Activated CD4-positive, alpha-beta T cell treated with anti-CD3 and anti-CD28 coated beads for 1 hour (primary cell): ENCODE results near the gene CARD11.

Experiments used
- DNase-seq: peaks from one replicate; pipeline ENCODE4 v3.0.0-alpha.2; 2020

Gene CARD11

DNA sequence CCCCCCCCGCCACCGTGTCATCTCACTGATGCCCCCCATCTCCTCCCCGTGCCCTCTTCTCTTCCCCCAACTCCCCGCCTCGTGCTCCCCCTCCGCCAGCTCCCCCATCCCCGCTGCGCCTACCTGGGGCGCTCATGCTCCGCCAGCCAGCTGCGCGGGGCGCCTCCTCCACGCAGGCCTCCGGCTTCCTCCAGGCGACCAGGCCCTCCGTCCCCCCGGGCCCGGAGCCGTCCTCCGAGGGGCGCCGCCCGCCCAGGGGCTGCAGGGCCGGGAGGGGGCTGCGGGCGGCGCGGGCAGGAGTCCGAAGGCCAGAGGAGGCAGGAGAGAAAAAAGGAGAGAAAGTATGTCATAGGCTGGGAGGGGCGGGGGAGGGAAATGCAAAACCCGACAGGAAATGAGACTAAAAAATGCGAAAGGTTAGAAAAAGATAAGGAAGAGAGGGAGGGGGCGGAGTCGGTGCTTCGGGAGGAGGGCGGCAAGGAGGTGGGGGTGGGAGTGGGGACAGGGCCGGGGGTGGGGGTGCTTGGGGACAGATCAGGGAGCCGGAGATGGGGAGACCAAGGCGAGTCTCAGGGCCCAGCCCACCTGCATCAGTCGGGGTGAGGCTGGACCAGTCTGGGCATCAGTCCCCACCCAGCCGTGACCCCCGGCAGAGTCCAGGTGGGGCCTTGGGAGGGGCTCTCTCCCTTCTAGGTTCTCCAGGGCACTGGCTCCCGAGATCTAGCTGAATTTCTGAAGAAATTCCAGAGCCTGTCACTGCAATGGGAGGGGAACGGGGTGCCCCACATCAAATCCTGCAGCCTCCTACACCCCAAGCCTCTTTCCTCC is at the start of gene CARD11:
TSS of gene CARD11 (minus strand) at position 324 of the 828 bp plus-strand sequence. CDS start 85,361 bp downstream, outside the sequence.
- peak; percentile 33 for DNase-seq

- DNase-seq, result peak; percentile 49
Measured at GRCh38 chr7:3092468-3092867, 48.8 kb upstream of the CARD11 start.

- DNase-seq, result no peak
Measured at GRCh38 chr7:3091631-3092030, 48.0 kb upstream of the CARD11 start.

DNA sequence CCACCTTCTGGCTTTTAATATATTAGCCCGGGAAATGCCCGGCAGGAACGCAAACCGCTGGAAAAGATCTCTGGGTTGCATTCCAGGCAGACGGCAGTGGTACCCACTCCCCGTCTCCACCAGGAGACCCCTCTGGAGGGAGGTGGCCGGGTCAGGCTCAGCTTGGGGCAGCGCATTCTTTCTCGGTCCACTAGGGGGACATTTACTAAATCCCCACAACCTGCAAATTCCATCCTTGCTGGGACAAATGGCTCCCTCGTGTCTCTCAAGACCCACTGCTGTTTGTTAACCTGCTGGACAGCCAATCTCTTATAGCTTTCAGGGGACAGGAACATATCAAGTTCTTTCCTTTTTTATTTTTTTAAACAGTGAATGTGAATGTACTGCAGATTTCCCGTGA is 45.8 kb upstream of the CARD11 start:
- DNase-seq, result no peak

GRCh38 chr7:3087243-3087755 is 43.6 kb upstream of the CARD11 start:
- no peak for DNase-seq

GRCh38 chr7:3083350-3083749 is 39.7 kb upstream of the CARD11 start:
- no peak for DNase-seq

GRCh38 chr7:3082831-3083230 is 39.2 kb upstream of the CARD11 start:
- no peak for DNase-seq

DNA sequence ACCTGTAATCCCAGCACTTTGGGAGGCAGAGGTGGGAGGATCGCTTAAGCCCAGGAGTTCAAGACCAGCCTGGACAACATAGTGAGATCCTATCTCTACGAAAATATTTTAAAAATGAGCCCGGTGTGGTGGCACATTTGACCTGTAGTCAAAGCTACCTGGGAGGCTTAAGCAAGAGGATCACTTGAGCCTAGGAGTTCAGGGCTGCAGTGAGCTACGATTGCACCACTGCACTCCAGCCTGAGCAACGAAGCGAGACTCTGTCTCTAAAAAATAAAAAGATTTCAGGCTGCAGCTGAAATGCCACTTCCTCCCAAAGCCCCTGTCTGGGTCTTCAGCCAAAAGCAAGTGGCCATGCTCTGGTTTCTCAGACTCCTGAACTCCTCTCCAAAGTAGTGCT is 38.7 kb upstream of the CARD11 start:
- DNase-seq, result no peak

GRCh38 chr7:3080106-3080505 is 36.4 kb upstream of the CARD11 start:
- no peak for DNase-seq

- no peak for DNase-seq
Measured at GRCh38 chr7:3078514-3078913, 34.8 kb upstream of the CARD11 start.

- DNase-seq, result no peak
Measured at GRCh38 chr7:3076700-3077099, 33.0 kb upstream of the CARD11 start.

DNA sequence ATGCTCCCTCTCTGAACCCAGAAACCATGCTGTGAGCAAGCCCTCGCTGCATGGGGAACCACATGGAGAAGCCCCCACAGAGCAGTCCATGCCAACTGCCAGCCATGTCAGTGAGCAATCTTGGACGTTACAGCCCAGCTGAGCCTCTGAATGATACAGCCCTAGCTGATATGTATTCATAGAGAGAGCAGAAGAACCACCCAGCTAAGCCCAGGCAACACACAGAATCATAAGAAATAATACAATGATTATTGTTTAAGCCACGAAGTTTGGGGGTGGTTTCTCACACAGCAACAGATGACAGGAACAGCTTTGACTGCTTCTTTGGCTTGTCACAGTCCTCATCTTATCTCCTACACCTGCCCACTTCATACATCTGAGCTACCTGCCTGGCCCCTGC is 32.5 kb upstream of the CARD11 start:
- DNase-seq, result no peak

- no peak for DNase-seq
Measured at GRCh38 chr7:3075441-3075840, 31.8 kb upstream of the CARD11 start.

- DNase-seq, result no peak
Measured at GRCh38 chr7:3074459-3074821, 30.8 kb upstream of the CARD11 start.

- DNase-seq, result no peak
Measured at GRCh38 chr7:3073763-3074458, 30.2 kb upstream of the CARD11 start.

GRCh38 chr7:3070908-3071307 is 27.2 kb upstream of the CARD11 start:
- no peak for DNase-seq

DNA sequence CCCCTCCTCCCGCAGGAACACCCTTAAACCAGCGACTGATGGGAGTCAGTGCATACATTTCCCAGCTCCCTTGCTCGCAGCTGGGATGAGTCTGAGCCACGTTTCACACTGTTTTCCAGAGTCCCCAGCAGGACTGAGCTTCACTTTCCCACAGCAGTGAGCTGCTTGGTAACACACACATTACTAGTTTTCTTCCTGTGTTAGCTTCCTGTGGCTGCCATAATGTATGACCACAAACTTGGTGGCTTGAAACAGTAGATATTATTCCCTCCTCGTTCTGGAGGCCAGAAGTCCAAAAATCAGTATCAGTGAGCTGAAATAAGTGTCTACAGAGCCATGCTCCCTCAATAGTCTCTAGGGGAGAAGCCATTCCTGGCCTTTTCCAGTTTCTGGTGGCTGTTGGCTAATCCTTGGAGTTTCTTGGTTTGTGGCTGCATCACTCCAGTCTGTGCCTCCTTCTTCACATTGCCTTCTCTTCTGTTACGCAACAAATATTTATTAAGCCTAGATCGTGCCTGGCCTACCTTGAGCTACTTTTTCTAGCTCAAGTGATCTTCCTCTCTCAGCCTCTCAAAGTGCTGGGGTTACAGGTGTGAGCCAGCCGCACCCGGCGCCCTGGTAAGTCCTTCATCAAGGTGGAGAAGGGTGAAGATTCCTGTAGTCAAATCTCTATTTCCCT is 26.2 kb upstream of the CARD11 start:
- DNase-seq, result no peak

DNA sequence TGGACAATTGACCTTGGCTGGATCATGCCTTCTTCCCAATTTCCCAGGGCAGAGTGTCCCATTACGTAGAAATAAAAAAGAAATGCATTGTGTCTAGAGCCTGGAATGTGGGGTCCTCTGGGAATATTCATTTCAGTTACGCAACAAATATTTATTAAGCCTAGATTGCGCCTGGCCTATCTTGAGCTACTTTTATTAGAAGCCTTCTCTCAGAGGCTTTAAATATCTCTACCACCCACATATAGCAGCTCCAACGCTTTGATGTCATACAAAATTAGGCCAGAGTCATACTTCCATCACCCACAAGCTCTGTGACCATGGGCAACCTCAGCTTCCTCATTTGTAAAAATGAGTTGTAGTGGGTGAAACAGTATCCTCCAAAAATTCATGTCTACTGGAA is 24.9 kb upstream of the CARD11 start:
- DNase-seq, result no peak

DNA sequence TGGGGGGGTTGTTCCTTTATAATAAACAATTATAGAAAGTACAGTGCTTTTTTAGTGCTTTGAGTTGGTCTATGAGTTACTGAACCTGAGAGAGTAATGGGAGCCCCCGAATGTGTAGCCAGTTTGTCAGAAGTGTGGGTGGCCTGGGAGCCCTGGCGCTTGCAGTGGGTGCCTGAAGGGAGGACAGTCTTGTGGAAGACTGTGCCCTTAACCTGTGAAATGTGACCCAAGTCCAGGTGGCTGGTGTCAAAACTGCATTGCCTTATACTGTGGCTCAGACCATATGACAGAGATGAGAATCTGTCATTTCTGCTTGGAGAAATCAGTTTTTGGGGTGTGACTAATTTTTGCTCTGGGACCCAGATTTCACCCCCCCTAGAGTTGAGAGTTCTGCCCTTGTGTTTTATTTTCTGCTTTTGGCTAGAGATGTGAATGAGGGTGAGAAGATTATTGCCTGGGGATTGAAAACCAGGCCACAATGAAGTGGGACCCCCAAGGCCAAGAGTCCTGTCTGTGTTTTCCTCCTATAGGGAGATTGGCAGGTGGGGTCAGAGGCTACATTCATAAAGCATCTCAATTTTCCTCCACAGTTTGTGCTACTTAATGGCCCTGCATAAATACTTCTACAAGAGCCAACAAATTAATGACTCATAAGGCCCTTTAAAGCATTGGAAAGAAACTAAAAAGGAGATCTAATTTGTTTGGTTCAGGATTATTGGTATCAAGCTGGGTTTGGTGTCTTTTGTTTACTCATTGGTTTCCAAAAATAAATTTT is 24.1 kb upstream of the CARD11 start:
- DNase-seq, result no peak

- DNase-seq, result no peak
Measured at GRCh38 chr7:3067193-3067592, 23.5 kb upstream of the CARD11 start.

DNA sequence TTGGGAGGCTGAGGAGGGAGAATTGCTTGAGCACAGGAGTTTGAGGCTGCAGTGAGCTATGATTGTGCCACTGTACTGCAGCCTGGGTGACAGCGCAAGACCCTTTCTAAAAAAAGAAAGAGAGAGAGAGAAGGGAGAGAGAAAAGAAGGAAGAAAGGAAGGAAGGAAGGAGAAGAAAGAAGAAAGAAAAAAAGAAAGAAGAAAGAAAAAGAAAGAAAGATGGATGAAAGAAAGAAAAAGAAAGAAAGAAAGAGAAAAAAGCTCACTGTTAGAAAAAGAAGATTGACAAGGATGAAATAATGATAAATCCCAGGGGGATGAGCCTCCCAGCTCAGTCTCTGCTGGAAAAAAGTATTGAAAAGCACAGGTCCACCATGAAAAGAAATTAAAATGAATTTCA is 22.8 kb upstream of the CARD11 start:
- no peak for DNase-seq

GRCh38 chr7:3065724-3066143 is 22.1 kb upstream of the CARD11 start:
- DNase-seq, result peak; percentile 33

DNA sequence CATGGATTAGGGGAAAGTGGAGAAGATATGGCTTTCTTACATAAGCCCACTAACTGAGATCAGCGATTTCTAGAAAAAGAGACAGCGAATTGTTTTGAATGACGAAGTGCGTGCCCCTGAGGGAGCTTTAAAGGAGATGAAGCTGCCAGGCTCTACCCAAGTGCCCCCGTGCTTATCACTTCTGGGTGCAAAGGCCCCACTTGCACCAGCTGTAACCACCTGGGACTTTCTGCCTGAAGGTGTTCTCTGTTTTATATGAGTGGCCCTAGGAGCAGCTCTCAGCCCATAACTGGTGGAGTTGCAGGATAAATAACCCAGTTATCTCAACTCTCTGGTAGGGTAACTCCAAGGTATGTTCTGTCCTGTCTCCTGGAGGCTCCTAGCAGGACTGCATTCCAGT is 20.4 kb upstream of the CARD11 start:
- DNase-seq, result no peak
